Measurements from ENCODE around the gene ZNF609. TPM values are rescaled to one million over a fixed set of nuclear protein-coding genes. Genes with fewer than 3 reads are reported as not detected.

The ZNF609 gene
- polyA plus RNA-seq, 1 donor from 2014 or later, result 11.8 TPM

GRCh38 chr15:64720188-64720587 lies 259.8 kb downstream of the ZNF609 start:
- no peak overlapping the region for H3K9ac ChIP-seq (ENCODE audit: low read length)
- no peaks in the 10 kb centered on the region for H4K20me1 ChIP-seq (ENCODE audit: insufficient read depth)
- no peaks in the 10 kb centered on the region for H3K79me2 ChIP-seq (replicated peaks; ENCODE audit: insufficient read depth, low read length)
- no peaks in the 10 kb centered on the region for H3F3A ChIP-seq (ENCODE audit: insufficient read depth, low read length, poor library complexity, severe bottlenecking)
- no peaks in the 10 kb centered on the region for H3K36me3 ChIP-seq (ENCODE audit: insufficient read depth, low read length)
- H3K27me3 ChIP-seq (ENCODE audit: insufficient read depth, low read depth, low read length), result no peaks in the 10 kb centered on the region
- no peak for TF ChIP-seq TAF1 (IDR thresholded peaks at IDR 0.05; ENCODE audit: low read depth)
- TF ChIP-seq MXI1 (conservative IDR thresholded peaks at IDR 0.05; ENCODE audit: poor library complexity, severe bottlenecking), result no peak
- TF ChIP-seq SMC3 (conservative IDR thresholded peaks at IDR 0.05; ENCODE audit: poor library complexity), result no peak
- H3K4me2 ChIP-seq (ENCODE audit: low read length), result no peak overlapping the region
- no peak overlapping the region for H3K4me3 ChIP-seq (ENCODE audit: low read length)
- no peaks in the 10 kb centered on the region for H3K9me2 ChIP-seq (ENCODE audit: insufficient read depth, low read length)
- no peaks in the 10 kb centered on the region for H3K9me3 ChIP-seq (ENCODE audit: low read length)
- no peak overlapping the region for H2AFZ ChIP-seq (ENCODE audit: low read depth, low read length)
- H3K27ac ChIP-seq (ENCODE audit: low read length), result no peak overlapping the region

- Histone ChIP-seq H3F3A (ENCODE audit: insufficient read depth, low read length, poor library complexity, severe bottlenecking) (no peaks in the 10 kb centered on the region), H4K20me1 (ENCODE audit: insufficient read depth) (no peaks in the 10 kb centered on the region), H3K4me3 (ENCODE audit: low read length) (no peak overlapping the region), H3K79me2 (replicated peaks; ENCODE audit: insufficient read depth, low read length) (no peaks in the 10 kb centered on the region), H3K36me3 (ENCODE audit: insufficient read depth, low read length) (no peaks in the 10 kb centered on the region), H2AFZ (ENCODE audit: low read depth, low read length) (no peak overlapping the region), H3K9me3 (ENCODE audit: low read length) (no peaks in the 10 kb centered on the region), H3K9me2 (ENCODE audit: insufficient read depth, low read length) (no peaks in the 10 kb centered on the region), H3K4me2 (ENCODE audit: low read length) (no peak overlapping the region), H3K27me3 (ENCODE audit: insufficient read depth, low read depth, low read length) (no peaks in the 10 kb centered on the region), H3K9ac (ENCODE audit: low read length) (no peak overlapping the region), H3K27ac (ENCODE audit: low read length) (no peak overlapping the region)
- TF ChIP-seq REST (IDR thresholded peaks at IDR 0.05; ENCODE audit: borderline replicate concordance) (no peak), SMC3 (conservative IDR thresholded peaks at IDR 0.05; ENCODE audit: poor library complexity) (no peak), EP300 (conservative IDR thresholded peaks at IDR 0.05; ENCODE audit: poor library complexity, severe bottlenecking) (no peak), CTCF (IDR thresholded peaks at IDR 0.05; ENCODE audit: poor library complexity, severe bottlenecking) (no peak), RAD21 (conservative IDR thresholded peaks at IDR 0.05) (no peak), POLR2AphosphoS5 (IDR thresholded peaks at IDR 0.05) (no peak), TAF1 (IDR thresholded peaks at IDR 0.05; ENCODE audit: low read depth) (no peak), EZH2 (IDR thresholded peaks at IDR 0.05; ENCODE audit: borderline replicate concordance, insufficient read depth, low read length, poor library complexity, severe bottlenecking) (no peak), MXI1 (conservative IDR thresholded peaks at IDR 0.05; ENCODE audit: poor library complexity, severe bottlenecking) (no peak)
Observed at GRCh38 chr15:64730151-64730550, 269.8 kb downstream of the ZNF609 start.

Data from neural cell (in vitro differentiated cells).